Neural cell (in vitro differentiated cells): Measurements from ENCODE around the gene PKN2. TPM values are rescaled to one million over a fixed set of nuclear protein-coding genes. Genes with fewer than 3 reads are reported as not detected.

ENCODE experiments used
- H2AFZ ChIP-seq: fragments of 200-600, 300-800 bp; sonication (generic), shearing (Covaris generic); 2 replicates; pipeline ENCODE4 v1.6.0; 2014; ENCODE audit warnings: low read depth, mild to moderate bottlenecking, antibody characterized with exemption, low read length, moderate library complexity
- H3F3A ChIP-seq: fragments of 200-600 bp; shearing (Covaris generic); 2 replicates; pipeline ENCODE4 v1.6.1; 2016; ENCODE audit warnings: mild to moderate bottlenecking, moderate library complexity, mixed read lengths, antibody characterized with exemption, low read length; ENCODE audit not compliant: insufficient read depth, poor library complexity, severe bottlenecking
- H3K27ac ChIP-seq: fragments of 200-600, 300-800 bp; sonication (generic), shearing (Covaris generic); 2 replicates; pipeline ENCODE4 v1.5.1; 2014; ENCODE audit warnings: mild to moderate bottlenecking, low read length, moderate library complexity
- H3K27me3 ChIP-seq: fragments of 300-800, 200-600 bp; sonication (generic), shearing (Covaris generic); 2 replicates; pipeline ENCODE4 v1.6.0; 2014; ENCODE audit warnings: mild to moderate bottlenecking, low read depth, low read length, moderate library complexity; ENCODE audit not compliant: insufficient read depth
- H3K36me3 ChIP-seq: fragments of 300-800, 200-600 bp; sonication (generic), shearing (Covaris generic); 2 replicates; pipeline ENCODE4 v1.5.1; 2014; ENCODE audit warnings: mild to moderate bottlenecking, antibody characterized with exemption, low read length, moderate library complexity; ENCODE audit not compliant: insufficient read depth
- H3K4me2 ChIP-seq: fragments of 300-800, 200-600 bp; sonication (generic), shearing (Covaris generic); 2 replicates; pipeline ENCODE4 v1.6.0; 2014; ENCODE audit warnings: mild to moderate bottlenecking, low read length
- H3K4me3 ChIP-seq: fragments of 300-800, 200-600 bp; sonication (generic), shearing (Covaris generic); 2 replicates; pipeline ENCODE4 v1.5.1; 2014; ENCODE audit warnings: mild to moderate bottlenecking, low read length, moderate library complexity
- H3K79me2 ChIP-seq: fragments of 200-600 bp; shearing (Covaris generic); replicated peaks from 2 replicates; pipeline ENCODE4 v1.6.0; 2014; ENCODE audit warnings: mild to moderate bottlenecking, low read length, moderate library complexity; ENCODE audit not compliant: insufficient read depth
- H3K9ac ChIP-seq: fragments of 300-800, 200-600 bp; sonication (generic), shearing (Covaris generic); 2 replicates; pipeline ENCODE4 v1.6.1; 2016; ENCODE audit warnings: mild to moderate bottlenecking, low read length, mixed read lengths
- H3K9me2 ChIP-seq: fragments of 200-600 bp; shearing (Covaris generic); 2 replicates; pipeline ENCODE4 v1.6.1; 2016; ENCODE audit warnings: mild to moderate bottlenecking, low read length, mixed read lengths; ENCODE audit not compliant: insufficient read depth
- H3K9me3 ChIP-seq: fragments of 200-600, 300-800 bp; sonication (generic), shearing (Covaris generic); 2 replicates; pipeline ENCODE4 v1.6.1; 2016; ENCODE audit warnings: mild to moderate bottlenecking, mixed run types, low read length, moderate library complexity, mixed read lengths
- H4K20me1 ChIP-seq: fragments of 200-600 bp; shearing (Covaris generic); 2 replicates; pipeline ENCODE4 v1.6.1; 2016; ENCODE audit warnings: mild to moderate bottlenecking, mixed run types; ENCODE audit not compliant: insufficient read depth
- EP300 ChIP-seq: fragments of 450-650 bp; conservative IDR thresholded peaks from 2 replicates; pipeline ENCODE4 v1.6.1; 2014; ENCODE audit warnings: antibody characterized with exemption, mild to moderate bottlenecking, moderate library complexity; ENCODE audit not compliant: poor library complexity, severe bottlenecking
- EZH2 ChIP-seq: fragments of 200-600, 300-800 bp; shearing (Covaris generic), sonication (generic); IDR thresholded peaks from 2 replicates; pipeline ENCODE4 v1.6.1; 2014; ENCODE audit warnings: antibody characterized with exemption, low read length, borderline replicate concordance, mild to moderate bottlenecking; ENCODE audit not compliant: insufficient read depth, poor library complexity, severe bottlenecking
- MXI1 ChIP-seq: fragments of 450-650 bp; conservative IDR thresholded peaks from 2 replicates; pipeline ENCODE4 v1.6.1; 2014; ENCODE audit warnings: antibody characterized with exemption, mild to moderate bottlenecking; ENCODE audit not compliant: poor library complexity, severe bottlenecking
- POLR2AphosphoS5 ChIP-seq: IDR thresholded peaks from 2 replicates; pipeline ENCODE4 v1.6.1; 2012
- RAD21 ChIP-seq: fragments of 450-650 bp; conservative IDR thresholded peaks from 2 replicates; pipeline ENCODE4 v1.6.1; 2014; ENCODE audit warnings: antibody characterized with exemption, mild to moderate bottlenecking, moderate library complexity
- SMC3 ChIP-seq: fragments of 450-650 bp; conservative IDR thresholded peaks from 2 replicates; pipeline ENCODE4 v1.6.1; 2014; ENCODE audit warnings: antibody characterized with exemption, mild to moderate bottlenecking, moderate library complexity; ENCODE audit not compliant: poor library complexity
- TAF1 ChIP-seq: IDR thresholded peaks from 2 replicates; pipeline ENCODE4 v1.6.1; 2012; ENCODE audit warnings: low read depth
- polyA plus RNA-seq: library from polyadenylated mRNA; depleted of rRNA; stranded (reverse); fragments of >200 nt; gene quantifications from 2 replicates; pipeline ENCODE4 v1.2.3, GENCODE V29; 2014
- TF ChIP-seq, protein P1 (sequence below): IDR thresholded peaks from 2 replicates; pipeline ENCODE4 v1.6.1; 2012; ENCODE audit warnings: borderline replicate concordance
- TF ChIP-seq, protein P2 (sequence below): fragments of 450-650 bp; IDR thresholded peaks from 2 replicates; pipeline ENCODE4 v1.5.1; 2014; ENCODE audit warnings: antibody characterized with exemption, mild to moderate bottlenecking, moderate library complexity; ENCODE audit not compliant: poor library complexity, severe bottlenecking

The PKN2 gene
- polyA plus RNA-seq, 1 donor from 2014 or later, result 38.4 TPM

GRCh38 chr1:88751714-88752113 lies 67.6 kb downstream of the PKN2 start:
- no peak overlapping the region for H3K9ac ChIP-seq
- no peaks in the 10 kb centered on the region for H3K79me2 ChIP-seq
- TF ChIP-seq, protein P1, sequence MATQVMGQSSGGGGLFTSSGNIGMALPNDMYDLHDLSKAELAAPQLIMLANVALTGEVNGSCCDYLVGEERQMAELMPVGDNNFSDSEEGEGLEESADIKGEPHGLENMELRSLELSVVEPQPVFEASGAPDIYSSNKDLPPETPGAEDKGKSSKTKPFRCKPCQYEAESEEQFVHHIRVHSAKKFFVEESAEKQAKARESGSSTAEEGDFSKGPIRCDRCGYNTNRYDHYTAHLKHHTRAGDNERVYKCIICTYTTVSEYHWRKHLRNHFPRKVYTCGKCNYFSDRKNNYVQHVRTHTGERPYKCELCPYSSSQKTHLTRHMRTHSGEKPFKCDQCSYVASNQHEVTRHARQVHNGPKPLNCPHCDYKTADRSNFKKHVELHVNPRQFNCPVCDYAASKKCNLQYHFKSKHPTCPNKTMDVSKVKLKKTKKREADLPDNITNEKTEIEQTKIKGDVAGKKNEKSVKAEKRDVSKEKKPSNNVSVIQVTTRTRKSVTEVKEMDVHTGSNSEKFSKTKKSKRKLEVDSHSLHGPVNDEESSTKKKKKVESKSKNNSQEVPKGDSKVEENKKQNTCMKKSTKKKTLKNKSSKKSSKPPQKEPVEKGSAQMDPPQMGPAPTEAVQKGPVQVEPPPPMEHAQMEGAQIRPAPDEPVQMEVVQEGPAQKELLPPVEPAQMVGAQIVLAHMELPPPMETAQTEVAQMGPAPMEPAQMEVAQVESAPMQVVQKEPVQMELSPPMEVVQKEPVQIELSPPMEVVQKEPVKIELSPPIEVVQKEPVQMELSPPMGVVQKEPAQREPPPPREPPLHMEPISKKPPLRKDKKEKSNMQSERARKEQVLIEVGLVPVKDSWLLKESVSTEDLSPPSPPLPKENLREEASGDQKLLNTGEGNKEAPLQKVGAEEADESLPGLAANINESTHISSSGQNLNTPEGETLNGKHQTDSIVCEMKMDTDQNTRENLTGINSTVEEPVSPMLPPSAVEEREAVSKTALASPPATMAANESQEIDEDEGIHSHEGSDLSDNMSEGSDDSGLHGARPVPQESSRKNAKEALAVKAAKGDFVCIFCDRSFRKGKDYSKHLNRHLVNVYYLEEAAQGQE, result no peak
- TF ChIP-seq SMC3 (no peak), TAF1 (no peak), MXI1 (no peak), RAD21 (no peak), POLR2AphosphoS5 (no peak), EZH2 (no peak)
- TF ChIP-seq, protein P2, sequence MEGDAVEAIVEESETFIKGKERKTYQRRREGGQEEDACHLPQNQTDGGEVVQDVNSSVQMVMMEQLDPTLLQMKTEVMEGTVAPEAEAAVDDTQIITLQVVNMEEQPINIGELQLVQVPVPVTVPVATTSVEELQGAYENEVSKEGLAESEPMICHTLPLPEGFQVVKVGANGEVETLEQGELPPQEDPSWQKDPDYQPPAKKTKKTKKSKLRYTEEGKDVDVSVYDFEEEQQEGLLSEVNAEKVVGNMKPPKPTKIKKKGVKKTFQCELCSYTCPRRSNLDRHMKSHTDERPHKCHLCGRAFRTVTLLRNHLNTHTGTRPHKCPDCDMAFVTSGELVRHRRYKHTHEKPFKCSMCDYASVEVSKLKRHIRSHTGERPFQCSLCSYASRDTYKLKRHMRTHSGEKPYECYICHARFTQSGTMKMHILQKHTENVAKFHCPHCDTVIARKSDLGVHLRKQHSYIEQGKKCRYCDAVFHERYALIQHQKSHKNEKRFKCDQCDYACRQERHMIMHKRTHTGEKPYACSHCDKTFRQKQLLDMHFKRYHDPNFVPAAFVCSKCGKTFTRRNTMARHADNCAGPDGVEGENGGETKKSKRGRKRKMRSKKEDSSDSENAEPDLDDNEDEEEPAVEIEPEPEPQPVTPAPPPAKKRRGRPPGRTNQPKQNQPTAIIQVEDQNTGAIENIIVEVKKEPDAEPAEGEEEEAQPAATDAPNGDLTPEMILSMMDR, result no peak
- H3K4me3 ChIP-seq, result no peak overlapping the region
- no peaks in the 10 kb centered on the region for H3K9me3 ChIP-seq
- H3K36me3 ChIP-seq, result peaks cover 4% of the 10 kb centered on the region
- no peaks in the 10 kb centered on the region for H3K27me3 ChIP-seq
- no peaks in the 10 kb centered on the region for H4K20me1 ChIP-seq
- no peaks in the 10 kb centered on the region for H3F3A ChIP-seq
- no peak overlapping the region for H3K4me2 ChIP-seq
- no peak overlapping the region for H3K27ac ChIP-seq
- no peaks in the 10 kb centered on the region for H3K9me2 ChIP-seq
- no peak overlapping the region for H2AFZ ChIP-seq

DNA sequence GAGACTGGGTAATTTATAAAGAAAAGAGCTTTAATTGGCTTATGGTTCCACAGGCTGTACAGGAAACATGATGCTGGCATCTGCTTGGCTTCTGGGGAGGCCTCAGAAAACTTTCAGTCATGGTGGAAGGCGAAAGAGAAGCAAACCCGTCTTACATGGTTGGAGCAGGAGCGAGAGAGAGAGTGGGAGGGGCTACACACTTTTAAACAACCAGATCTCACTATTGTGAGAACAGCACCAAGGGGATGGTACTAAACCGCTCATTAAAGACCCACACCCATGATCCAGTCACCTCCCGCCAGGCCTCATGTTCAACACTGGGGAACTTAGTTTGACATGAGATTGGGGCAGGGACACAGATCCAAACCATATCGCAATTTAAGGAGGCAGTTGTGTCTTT lies 69.4 kb downstream of the PKN2 start:
- Histone ChIP-seq H2AFZ (no peak overlapping the region), H3K27me3 (no peaks in the 10 kb centered on the region), H3K79me2 (no peaks in the 10 kb centered on the region), H4K20me1 (no peaks in the 10 kb centered on the region), H3K9me3 (no peaks in the 10 kb centered on the region), H3K36me3 (peaks cover 4% of the 10 kb centered on the region), H3K4me3 (no peak overlapping the region), H3K27ac (no peak overlapping the region), H3K9me2 (no peaks in the 10 kb centered on the region), H3K4me2 (no peak overlapping the region), H3K9ac (no peak overlapping the region), H3F3A (no peaks in the 10 kb centered on the region)
- TF ChIP-seq, protein P1, result no peak
- no peak for TF ChIP-seq POLR2AphosphoS5
- TF ChIP-seq MXI1, result no peak
- no peak for TF ChIP-seq RAD21
- TF ChIP-seq SMC3, result no peak
- no peak for TF ChIP-seq TAF1
- TF ChIP-seq EZH2, result no peak
- TF ChIP-seq, protein P2, result no peak
- no peak for TF ChIP-seq EP300
